ENCODE data around the gene TEX51.

The TEX51 gene

DNA sequence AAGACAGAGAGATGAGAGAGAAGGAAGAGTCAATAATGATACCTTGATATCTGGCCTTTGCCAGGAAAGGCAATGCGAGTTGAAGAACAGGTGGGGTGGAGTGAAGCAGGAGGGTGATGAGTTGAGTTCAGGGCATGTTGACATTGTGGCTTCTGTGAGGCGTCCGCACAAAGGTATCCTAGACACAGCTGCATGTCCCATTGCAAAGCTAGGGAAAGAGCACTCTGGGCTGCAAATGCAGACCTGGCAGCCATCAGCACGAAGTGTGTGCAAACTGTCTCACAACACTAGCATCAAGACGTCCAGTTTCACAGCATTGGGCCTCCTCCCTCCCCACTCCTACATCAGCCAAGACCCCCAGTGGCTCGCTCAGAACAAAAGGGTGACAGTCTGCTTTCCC is 36.1 kb downstream of the TEX51 start:
- no peaks in the 10 kb centered on the region for H3K9me3 ChIP-seq (ENCODE audit: insufficient read depth, low read length)
- no peaks in the 10 kb centered on the region for H4K20me1 ChIP-seq (ENCODE audit: low read depth, low read length)
- no peak overlapping the region for H3K9ac ChIP-seq (ENCODE audit: low read length)
- H3K9me2 ChIP-seq (replicated peaks; ENCODE audit: insufficient read depth, low read length): no peaks in the 10 kb centered on the region
- no peaks in the 10 kb centered on the region for H3K27me3 ChIP-seq (ENCODE audit: low read length)
- no peak overlapping the region for H3K27ac ChIP-seq (ENCODE audit: low read depth, low read length)
- no peaks in the 10 kb centered on the region for H3K36me3 ChIP-seq (ENCODE audit: low read length)
- no peaks in the 10 kb centered on the region for H3F3A ChIP-seq (ENCODE audit: insufficient read depth)
- no peaks in the 10 kb centered on the region for H3K79me2 ChIP-seq (ENCODE audit: insufficient read depth, low read length)
- H3K4me2 ChIP-seq (ENCODE audit: low read depth, low read length, poor library complexity, severe bottlenecking): no peak overlapping the region
- H3K4me3 ChIP-seq (ENCODE audit: insufficient read depth, low read length, poor library complexity, severe bottlenecking): no peak overlapping the region
- no peak overlapping the region for H2AFZ ChIP-seq (ENCODE audit: low read depth, low read length, severe bottlenecking)
- TF ChIP-seq, protein P1, sequence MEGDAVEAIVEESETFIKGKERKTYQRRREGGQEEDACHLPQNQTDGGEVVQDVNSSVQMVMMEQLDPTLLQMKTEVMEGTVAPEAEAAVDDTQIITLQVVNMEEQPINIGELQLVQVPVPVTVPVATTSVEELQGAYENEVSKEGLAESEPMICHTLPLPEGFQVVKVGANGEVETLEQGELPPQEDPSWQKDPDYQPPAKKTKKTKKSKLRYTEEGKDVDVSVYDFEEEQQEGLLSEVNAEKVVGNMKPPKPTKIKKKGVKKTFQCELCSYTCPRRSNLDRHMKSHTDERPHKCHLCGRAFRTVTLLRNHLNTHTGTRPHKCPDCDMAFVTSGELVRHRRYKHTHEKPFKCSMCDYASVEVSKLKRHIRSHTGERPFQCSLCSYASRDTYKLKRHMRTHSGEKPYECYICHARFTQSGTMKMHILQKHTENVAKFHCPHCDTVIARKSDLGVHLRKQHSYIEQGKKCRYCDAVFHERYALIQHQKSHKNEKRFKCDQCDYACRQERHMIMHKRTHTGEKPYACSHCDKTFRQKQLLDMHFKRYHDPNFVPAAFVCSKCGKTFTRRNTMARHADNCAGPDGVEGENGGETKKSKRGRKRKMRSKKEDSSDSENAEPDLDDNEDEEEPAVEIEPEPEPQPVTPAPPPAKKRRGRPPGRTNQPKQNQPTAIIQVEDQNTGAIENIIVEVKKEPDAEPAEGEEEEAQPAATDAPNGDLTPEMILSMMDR (IDR thresholded peaks at IDR 0.05; ENCODE audit: insufficient read depth, low read length, poor library complexity, severe bottlenecking): no peak

DNA sequence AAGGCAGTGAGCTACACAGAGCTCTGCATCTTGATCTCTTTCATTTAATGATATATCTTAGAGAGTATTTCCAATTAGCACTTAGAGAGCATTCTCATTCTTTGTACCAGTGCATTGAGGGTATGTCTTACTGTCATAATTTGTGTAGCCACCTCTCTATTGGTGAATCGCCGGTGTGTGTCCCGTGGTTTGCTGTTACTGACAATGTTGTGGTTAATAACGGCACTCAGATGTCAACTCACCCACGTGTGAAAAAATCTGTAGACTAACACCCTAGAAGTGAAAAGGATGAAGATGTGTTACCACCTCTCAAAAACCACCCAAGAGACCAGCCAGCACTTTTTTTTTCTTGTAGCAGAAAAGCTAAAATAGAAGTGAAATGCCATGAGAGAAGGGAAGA is 37.1 kb downstream of the TEX51 start:
- Histone ChIP-seq H3F3A (ENCODE audit: insufficient read depth) (no peaks in the 10 kb centered on the region), H3K9me2 (replicated peaks; ENCODE audit: insufficient read depth, low read length) (no peaks in the 10 kb centered on the region), H3K27me3 (ENCODE audit: low read length) (no peaks in the 10 kb centered on the region), H3K79me2 (ENCODE audit: insufficient read depth, low read length) (no peaks in the 10 kb centered on the region), H3K9ac (ENCODE audit: low read length) (no peak overlapping the region), H3K36me3 (ENCODE audit: low read length) (no peaks in the 10 kb centered on the region), H2AFZ (ENCODE audit: low read depth, low read length, severe bottlenecking) (no peak overlapping the region), H4K20me1 (ENCODE audit: low read depth, low read length) (no peaks in the 10 kb centered on the region), H3K4me2 (ENCODE audit: low read depth, low read length, poor library complexity, severe bottlenecking) (no peak overlapping the region), H3K9me3 (ENCODE audit: insufficient read depth, low read length) (no peaks in the 10 kb centered on the region), H3K27ac (ENCODE audit: low read depth, low read length) (no peak overlapping the region), H3K4me3 (ENCODE audit: insufficient read depth, low read length, poor library complexity, severe bottlenecking) (no peak overlapping the region)
- no peak for TF ChIP-seq EZH2phosphoT487 (conservative IDR thresholded peaks at IDR 0.05; ENCODE audit: low read length)
- TF ChIP-seq, protein P1 (IDR thresholded peaks at IDR 0.05; ENCODE audit: insufficient read depth, low read length, poor library complexity, severe bottlenecking): no peak

- no peaks in the 10 kb centered on the region for H3K9me3 ChIP-seq (ENCODE audit: insufficient read depth, low read length)
Measured at GRCh38 chr2:126936219-126936723, 37.6 kb downstream of the TEX51 start.

More at GRCh38 chr2:126936219-126936723, 37.6 kb downstream of the TEX51 start:
- no peak overlapping the region for H2AFZ ChIP-seq (ENCODE audit: low read depth, low read length, severe bottlenecking)
- no peak overlapping the region for H3K27ac ChIP-seq (ENCODE audit: low read depth, low read length)
- TF ChIP-seq EZH2phosphoT487 (conservative IDR thresholded peaks at IDR 0.05; ENCODE audit: low read length): no peak
- TF ChIP-seq, protein P1 (IDR thresholded peaks at IDR 0.05; ENCODE audit: insufficient read depth, low read length, poor library complexity, severe bottlenecking): no peak
- no peaks in the 10 kb centered on the region for H3K9me2 ChIP-seq (replicated peaks; ENCODE audit: insufficient read depth, low read length)
- no peaks in the 10 kb centered on the region for H3F3A ChIP-seq (ENCODE audit: insufficient read depth)
- H3K9ac ChIP-seq (ENCODE audit: low read length): no peak overlapping the region
- no peak overlapping the region for H3K4me2 ChIP-seq (ENCODE audit: low read depth, low read length, poor library complexity, severe bottlenecking)
- H3K27me3 ChIP-seq (ENCODE audit: low read length): no peaks in the 10 kb centered on the region
- H4K20me1 ChIP-seq (ENCODE audit: low read depth, low read length): no peaks in the 10 kb centered on the region
- H3K79me2 ChIP-seq (ENCODE audit: insufficient read depth, low read length): no peaks in the 10 kb centered on the region
- H3K36me3 ChIP-seq (ENCODE audit: low read length): no peaks in the 10 kb centered on the region
- no peak overlapping the region for H3K4me3 ChIP-seq (ENCODE audit: insufficient read depth, low read length, poor library complexity, severe bottlenecking)

Measured in SU-DHL-6 (cell line).